Osteocyte (in vitro differentiated cells): ENCODE results near the gene NCEH1. TPM values are rescaled to one million over a fixed set of nuclear protein-coding genes. Genes with fewer than 3 reads are reported as not detected.

ENCODE experiments used
- DNase-seq: peaks from one replicate; pipeline ENCODE4 v3.0.0; 2021; ENCODE audit warnings: mixed read lengths; ENCODE audit not compliant: unreplicated experiment; ENCODE audit errors: extremely low spot score
- H3K27ac Mint-ChIP-seq: one replicate; pipeline ENCODE4 v1.8.0; 2021; ENCODE audit warnings: mild to moderate bottlenecking, mixed read lengths; ENCODE audit not compliant: unreplicated experiment
- H3K27me3 Mint-ChIP-seq: one replicate; pipeline ENCODE4 v1.8.0; 2021; ENCODE audit warnings: mixed read lengths; ENCODE audit not compliant: unreplicated experiment
- H3K36me3 Mint-ChIP-seq: one replicate; pipeline ENCODE4 v1.8.0; 2021; ENCODE audit warnings: mixed read lengths; ENCODE audit not compliant: unreplicated experiment
- H3K4me1 Mint-ChIP-seq: one replicate; pipeline ENCODE4 v1.8.0; 2021; ENCODE audit warnings: mixed read lengths; ENCODE audit not compliant: unreplicated experiment
- H3K4me3 Mint-ChIP-seq: one replicate; pipeline ENCODE4 v1.8.0; 2021; ENCODE audit warnings: mild to moderate bottlenecking, moderate library complexity, mixed read lengths; ENCODE audit not compliant: unreplicated experiment
- H3K9me3 Mint-ChIP-seq: one replicate; pipeline ENCODE4 v1.8.0; 2021; ENCODE audit warnings: mixed read lengths; ENCODE audit not compliant: unreplicated experiment
- CTCF ChIP-seq: fragments of 200-600 bp; sonication (generic); IDR thresholded peaks from 2 replicates; pipeline ENCODE4 v1.5.0; 2021; ENCODE audit warnings: antibody characterized with exemption, mild to moderate bottlenecking, moderate library complexity
- total RNA-seq: library from RNA; stranded (reverse); gene quantifications from 2 replicates; pipeline ENCODE4 v1.2.1, GENCODE V29; 2021

The NCEH1 gene
- total RNA-seq, 1 donor from 2014 or later = 6.7 TPM

- no peaks in the 10 kb centered on the region for H3K36me3 Mint-ChIP-seq
- no peak for TF ChIP-seq CTCF
- no peaks in the 10 kb centered on the region for H3K27me3 Mint-ChIP-seq
- no peak for DNase-seq
- peaks cover 21% of the 10 kb centered on the region for H3K4me1 Mint-ChIP-seq
- peaks cover 7% of the 10 kb centered on the region for H3K9me3 Mint-ChIP-seq
- H3K4me3 Mint-ChIP-seq = no peak overlapping the region
- no peak overlapping the region for H3K27ac Mint-ChIP-seq
Observed at GRCh38 chr3:172606021-172606420, 104.8 kb downstream of the NCEH1 start.

GRCh38 chr3:172604895-172605646, 105.8 kb downstream of the NCEH1 start:
- no peaks in the 10 kb centered on the region for H3K9me3 Mint-ChIP-seq
- no peak for TF ChIP-seq CTCF
- H3K27ac Mint-ChIP-seq = no peak overlapping the region
- H3K27me3 Mint-ChIP-seq = no peaks in the 10 kb centered on the region
- H3K36me3 Mint-ChIP-seq = no peaks in the 10 kb centered on the region
- no peak overlapping the region for H3K4me3 Mint-ChIP-seq
- no peak for DNase-seq
- peaks cover 21% of the 10 kb centered on the region for H3K4me1 Mint-ChIP-seq

DNA sequence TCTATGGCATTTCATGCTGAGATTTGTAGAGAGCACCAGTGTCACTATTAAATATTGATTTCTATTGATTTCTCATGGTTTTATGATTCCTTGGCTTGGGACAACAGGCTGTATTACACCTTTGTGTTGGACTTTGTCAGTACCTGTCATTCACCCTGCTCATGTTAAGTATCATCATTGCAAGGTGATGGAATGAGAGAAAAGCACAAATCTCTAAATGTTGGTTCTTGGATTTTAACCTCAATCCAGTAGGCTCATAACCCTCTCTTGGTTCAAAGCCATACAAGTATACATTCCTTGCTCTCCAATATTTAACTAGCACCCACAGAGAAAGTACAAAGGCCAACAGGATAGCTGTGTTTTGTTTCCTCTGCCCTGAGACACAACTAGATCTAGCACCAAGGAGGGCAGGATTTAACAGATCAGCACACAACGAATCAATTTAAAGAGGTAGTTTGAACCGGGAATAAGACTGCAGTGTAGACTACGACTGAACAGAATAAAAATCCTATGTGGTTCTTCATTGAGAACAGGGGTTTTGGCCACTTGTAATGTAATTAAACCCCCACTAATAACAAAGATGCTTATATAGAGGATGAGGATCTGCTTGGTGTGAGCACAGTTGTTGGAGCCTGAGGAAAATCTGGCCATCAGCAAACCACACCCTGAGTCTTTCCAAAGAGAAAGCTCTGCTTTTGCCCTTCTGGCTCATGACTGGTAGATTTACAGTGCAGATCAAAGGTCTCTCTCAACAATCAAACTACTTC, 109.6 kb downstream of the NCEH1 start:
- Mint-ChIP-seq H3K27ac (no peak overlapping the region), H3K4me1 (peaks cover 10% of the 10 kb centered on the region), H3K27me3 (no peaks in the 10 kb centered on the region), H3K4me3 (no peak overlapping the region), H3K36me3 (no peaks in the 10 kb centered on the region), H3K9me3 (no peaks in the 10 kb centered on the region)
- TF ChIP-seq CTCF = no peak
- DNase-seq = no peak

- no peaks in the 10 kb centered on the region for H3K9me3 Mint-ChIP-seq
- H3K4me3 Mint-ChIP-seq = no peak overlapping the region
- no peak for TF ChIP-seq CTCF
- H3K27ac Mint-ChIP-seq = no peak overlapping the region
- H3K4me1 Mint-ChIP-seq = peaks cover 14% of the 10 kb centered on the region
- no peaks in the 10 kb centered on the region for H3K36me3 Mint-ChIP-seq
- H3K27me3 Mint-ChIP-seq = no peaks in the 10 kb centered on the region
- DNase-seq = no peak
Observed at GRCh38 chr3:172600644-172601065, 110.2 kb downstream of the NCEH1 start.

GRCh38 chr3:172598904-172599303, 112.0 kb downstream of the NCEH1 start:
- no peak for TF ChIP-seq CTCF
- H3K9me3 Mint-ChIP-seq = no peaks in the 10 kb centered on the region
- H3K27ac Mint-ChIP-seq = no peak overlapping the region
- H3K4me3 Mint-ChIP-seq = no peak overlapping the region
- no peaks in the 10 kb centered on the region for H3K27me3 Mint-ChIP-seq
- H3K4me1 Mint-ChIP-seq = peaks cover 5% of the 10 kb centered on the region
- DNase-seq = no peak
- H3K36me3 Mint-ChIP-seq = no peaks in the 10 kb centered on the region
